NCI-H446 (cell line): ENCODE measurements around the gene TCF3.

ENCODE experiments used
- DNase-seq, 2 experiments: peaks; one replicate each; lab custom pipeline; 2025; lab: John Stamatoyannopoulos, UW

Gene TCF3

GRCh38 chr19:1630012-1630411, 22.4 kb downstream of the TCF3 start:
- DNase-seq: no peak

DNA sequence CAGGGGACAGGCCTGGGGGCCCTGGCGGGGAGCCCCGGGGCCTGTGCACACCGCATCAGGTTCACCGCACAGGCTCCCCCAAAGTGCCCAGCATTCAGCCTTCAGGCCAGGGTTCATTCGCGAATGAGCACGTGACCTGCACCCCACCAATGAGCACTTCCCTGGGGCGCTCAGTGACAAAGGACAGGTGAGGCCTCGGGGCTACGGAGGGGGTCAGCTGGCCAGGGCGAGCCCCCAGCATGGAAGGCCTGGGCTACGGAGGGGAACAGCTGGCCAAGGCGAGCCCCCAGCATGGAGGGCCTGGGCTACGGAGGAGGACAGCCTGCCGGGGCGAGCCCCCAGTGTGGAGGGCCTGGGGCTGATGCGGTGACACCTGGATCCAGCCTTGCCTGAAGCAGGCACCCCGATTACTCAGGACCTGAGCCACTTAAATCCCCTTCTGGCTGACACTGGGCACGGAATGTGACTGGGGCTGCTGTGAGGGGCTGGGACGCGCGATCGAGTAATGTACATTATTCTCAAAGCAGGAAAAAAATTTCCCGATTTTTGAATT, 23.1 kb downstream of the TCF3 start:
- no peak for DNase-seq

GRCh38 chr19:1627194-1627593, 25.2 kb downstream of the TCF3 start:
- no peak for DNase-seq

- no peak for DNase-seq
These were observed 25.9 kb downstream of the TCF3 start for GRCh38 chr19:1626417-1627010.

DNA sequence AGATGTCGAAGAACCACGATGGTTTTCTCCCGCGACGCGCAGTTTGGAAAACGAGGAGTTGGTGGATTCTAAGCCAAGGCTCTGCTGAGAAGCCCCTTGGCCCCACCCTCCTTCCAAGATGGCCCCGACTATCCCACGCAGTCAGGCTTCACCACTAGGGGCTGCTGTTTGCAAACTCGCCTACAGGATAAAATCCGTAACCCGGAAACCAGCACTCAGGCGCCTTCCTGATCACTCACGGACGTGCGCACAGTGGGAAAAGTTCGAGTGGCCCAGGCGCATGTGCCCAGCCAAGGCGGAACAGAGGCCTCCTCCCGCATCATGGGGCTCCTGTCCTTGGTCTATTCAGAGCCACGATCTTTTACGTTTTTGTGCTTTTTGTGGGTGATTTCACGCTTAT, 28.0 kb downstream of the TCF3 start:
- peak in 1 of 2 experiments; percentile 27 for DNase-seq

DNA sequence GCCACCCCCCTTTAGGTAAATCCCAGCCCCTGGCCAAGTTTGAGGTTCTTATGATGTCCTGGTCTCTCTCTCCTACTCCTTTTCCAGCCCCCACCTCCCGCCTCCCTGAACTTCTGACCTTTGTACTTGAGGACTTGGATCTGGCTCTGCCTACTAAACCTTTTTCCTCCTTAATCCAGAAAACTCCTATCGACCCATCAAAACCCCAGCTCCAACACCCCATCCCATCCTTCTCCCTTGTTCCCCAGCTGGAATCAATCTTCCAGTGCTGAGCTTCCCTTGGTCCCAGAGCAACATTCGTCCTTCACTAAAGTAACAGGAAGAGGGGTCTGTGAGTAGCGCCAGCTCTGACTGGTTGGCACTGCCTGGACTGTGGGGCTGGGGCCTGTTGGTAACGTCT, 29.9 kb downstream of the TCF3 start:
- DNase-seq: no peak

DNA sequence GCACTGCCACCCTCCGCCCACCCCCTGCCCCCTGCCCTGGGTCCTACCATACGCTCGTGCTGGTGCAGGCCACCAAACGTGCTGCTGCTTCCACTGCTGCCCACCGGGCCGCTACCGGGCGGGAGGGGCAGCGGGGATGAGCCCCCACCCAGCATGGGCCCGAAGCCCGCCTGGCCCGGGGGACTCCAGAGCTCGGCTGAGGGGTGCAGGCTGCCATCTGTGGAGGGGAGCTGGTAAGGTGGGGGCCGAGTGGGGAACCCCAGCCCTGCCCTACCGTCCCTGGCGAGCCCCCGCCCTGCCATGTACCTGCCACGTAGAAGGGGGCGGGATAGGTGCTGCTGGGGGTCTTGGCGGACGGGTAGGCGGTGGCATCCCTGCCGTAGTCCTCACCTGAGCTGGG, 30.4 kb downstream of the TCF3 start:
- DNase-seq: no peak

DNA sequence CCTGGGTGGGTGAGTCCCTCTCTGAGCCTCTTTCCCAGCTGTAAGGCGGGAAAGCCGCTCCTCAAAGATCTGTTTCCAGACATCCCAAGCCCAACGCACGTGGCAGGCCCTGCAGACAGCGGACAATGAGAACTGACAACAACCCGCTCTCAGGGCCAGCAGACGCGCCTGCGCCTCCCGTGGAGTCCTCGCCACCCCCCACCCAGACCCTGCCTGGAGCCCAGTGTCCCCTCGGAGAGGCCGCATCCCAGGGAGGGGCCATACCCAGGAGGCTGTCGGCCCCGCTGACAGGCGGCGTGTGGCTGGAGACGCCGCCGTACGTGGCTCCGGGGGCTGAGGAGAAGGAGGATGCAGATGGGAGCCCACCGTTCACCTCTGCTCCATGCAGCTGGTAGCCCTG, 30.8 kb downstream of the TCF3 start:
- DNase-seq: no peak

DNA sequence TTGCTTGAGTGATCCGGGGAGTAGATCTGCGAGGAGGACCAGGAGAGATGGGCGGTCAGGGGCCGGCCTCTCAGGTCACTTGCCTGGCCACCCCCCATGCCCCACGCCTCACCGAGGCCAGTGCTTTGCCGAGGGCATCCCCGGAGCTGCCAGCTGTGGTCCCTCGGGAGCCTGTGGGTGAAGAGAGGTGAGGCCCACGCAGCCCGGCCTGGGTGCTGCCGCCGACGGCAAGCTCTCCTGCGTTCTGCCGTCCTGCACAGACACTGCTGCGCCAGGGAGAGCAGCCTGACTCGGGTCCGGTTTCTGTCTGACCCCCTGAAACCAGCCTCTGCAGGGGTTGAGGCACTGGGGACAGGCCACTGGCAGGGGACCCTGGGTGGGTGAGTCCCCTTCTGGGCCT, 31.4 kb downstream of the TCF3 start:
- DNase-seq: no peak

DNA sequence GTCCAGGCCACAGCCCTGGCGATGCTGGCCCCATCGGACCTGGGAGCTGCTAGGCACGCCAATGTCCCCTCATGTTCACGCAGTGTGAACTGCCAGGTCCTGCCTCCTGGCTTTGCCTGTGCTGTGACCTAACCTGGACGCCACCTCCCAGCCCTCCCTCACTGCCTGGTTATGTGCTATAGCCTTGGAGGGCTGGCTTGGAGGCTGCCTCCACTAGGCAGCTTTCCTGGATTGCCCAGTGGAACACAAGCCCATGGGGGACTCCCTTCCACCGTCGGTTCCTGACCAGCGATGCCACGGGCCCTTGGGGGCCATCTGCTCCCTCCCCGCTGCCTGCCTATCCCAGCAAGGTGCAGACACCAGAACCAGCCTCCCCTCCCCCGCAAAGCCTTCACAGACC, 31.9 kb downstream of the TCF3 start:
- DNase-seq: no peak

DNA sequence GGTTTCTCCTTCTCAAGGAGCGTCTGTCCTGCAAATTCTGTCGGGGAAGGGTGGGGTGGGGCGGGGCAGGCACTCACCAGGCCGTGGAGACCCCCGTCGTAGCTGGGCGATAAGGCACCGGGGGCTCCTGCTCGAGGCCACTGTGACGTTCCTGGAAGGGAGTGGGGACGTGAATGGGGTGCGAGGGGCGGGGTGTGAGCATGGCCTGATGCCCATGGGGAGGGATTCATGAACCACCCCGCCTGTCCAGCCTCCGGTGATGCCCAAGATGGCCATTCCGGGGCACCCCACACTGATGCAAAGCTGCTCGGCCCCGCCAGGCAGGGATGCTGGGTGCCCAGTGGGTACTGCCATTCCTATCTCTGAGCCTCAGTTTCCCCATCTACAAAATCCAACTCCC, 32.7 kb downstream of the TCF3 start:
- DNase-seq: no peak

GRCh38 chr19:1619094-1619439, 33.3 kb downstream of the TCF3 start:
- no peak for DNase-seq

GRCh38 chr19:1618157-1619093, 34.0 kb downstream of the TCF3 start:
- peak in 1 of 2 experiments; percentile 35 for DNase-seq

GRCh38 chr19:1616875-1617274, 35.5 kb downstream of the TCF3 start:
- DNase-seq: no peak

- DNase-seq: no peak
These were observed 36.0 kb downstream of the TCF3 start for GRCh38 chr19:1616396-1616795.

DNA sequence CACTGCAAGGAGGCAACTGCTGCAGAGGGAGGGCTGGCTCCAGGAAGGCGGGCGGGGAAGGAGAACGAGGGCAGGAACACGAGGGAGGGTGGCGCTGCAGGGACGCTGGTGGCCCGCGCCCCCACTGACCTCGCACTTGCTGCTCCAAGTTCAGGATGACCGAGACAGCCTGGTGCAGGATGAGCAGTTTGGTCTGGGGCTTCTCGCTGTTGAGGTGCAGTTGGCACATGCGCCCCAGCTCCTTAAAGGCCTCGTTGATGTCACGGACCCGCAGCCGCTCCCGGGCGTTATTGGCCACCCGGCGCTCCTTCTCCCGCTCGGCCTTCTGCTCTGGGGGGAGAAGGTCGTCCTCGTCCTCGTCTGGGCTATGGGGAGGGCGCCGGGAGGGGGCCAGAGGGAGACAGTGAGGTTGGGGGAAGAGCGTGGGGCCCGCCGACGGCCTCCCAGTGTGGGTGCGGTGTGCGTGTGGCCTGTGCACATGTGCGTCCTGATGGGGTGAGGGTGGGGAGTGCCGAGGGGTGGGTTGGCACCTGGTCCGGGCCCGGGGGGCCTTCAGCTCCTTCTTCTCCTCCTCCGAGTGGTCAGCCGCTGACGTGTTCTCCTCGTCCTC, 37.2 kb downstream of the TCF3 start:
- no peak for DNase-seq

DNA sequence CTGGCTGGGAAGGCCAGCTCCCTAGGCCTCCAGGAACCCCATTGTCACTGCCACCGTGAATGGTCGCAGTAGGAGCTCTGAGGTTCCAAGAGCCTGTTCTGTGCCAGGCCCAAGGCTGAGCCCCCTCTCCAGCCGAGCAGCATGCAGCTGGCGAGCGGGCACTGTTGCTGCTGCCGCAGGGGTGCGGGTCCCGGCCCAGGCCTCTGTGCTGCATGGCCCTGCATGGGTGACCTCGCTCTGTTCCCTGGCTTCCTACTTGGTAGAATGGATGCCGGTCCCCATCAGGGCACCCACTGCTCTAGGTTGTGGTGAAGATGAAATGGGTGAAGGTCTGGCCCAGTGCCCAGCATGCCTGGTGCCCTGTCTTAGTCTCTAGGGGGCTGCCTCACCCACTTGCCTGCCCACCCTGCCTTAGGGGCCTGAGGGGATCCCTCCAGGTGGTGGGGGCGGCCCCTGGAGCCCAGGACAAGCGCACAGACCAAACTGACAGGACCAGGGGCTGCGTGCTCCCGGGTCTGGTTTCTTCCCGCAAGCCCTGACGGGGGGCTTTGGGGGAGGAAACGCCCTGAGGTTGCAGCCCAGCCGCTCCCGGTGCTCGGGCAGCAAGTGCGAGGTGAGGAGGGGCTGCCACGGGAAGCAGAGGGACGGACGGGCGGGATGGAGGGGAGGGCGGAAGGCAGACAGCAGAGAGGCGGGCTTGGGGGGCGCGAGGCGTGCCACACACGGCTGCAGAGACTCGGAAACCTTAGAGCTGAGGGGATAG, 38.4 kb downstream of the TCF3 start:
- DNase-seq: no peak

GRCh38 chr19:1613146-1613545, 39.3 kb downstream of the TCF3 start:
- no peak for DNase-seq

DNA sequence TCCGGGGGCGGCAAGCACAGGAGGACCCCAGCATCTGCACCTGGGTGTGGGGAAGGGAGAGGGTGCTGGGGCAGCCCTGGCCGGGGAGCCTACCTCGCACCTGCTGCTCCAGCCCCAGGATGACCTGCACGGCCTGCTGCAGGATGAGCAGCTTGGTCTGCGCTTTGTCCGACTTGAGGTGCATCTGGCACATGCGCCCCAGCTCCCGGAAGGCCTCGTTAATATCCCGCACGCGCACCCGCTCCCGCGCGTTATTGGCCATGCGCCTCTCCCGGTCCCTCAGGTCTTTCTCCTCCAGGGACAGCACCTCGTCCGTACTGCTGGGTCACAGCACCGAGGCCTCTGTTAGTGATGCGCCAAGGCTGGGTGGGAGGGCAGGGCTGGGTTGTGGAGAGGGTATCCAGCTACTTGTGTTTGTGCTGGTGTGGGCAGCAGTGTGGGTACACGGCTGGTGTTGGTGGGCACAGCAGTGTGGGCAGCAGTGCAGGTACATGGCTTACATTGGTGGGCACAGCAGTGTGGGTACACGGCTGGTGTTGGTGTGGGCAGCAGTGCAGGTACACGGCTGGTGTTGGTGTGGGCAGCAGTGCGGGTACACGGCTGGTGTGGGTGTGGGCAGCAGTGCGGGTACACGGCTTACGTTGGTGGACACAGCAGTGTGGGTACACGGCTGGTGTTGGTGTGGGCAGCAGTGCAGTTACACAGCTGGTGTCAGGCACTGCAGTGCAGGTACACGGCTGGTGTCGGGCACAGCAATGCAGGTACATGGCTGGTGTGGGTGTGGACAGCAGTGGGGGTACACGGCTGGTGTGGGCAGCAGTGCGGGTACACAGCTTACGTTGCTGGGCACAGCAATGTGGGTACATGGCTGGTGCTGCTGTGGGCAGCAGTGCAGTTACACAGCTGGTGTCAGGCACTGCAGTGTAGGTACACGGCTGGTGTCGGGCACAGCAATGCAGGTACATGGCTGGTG, 40.0 kb downstream of the TCF3 start:
- no peak for DNase-seq

DNA sequence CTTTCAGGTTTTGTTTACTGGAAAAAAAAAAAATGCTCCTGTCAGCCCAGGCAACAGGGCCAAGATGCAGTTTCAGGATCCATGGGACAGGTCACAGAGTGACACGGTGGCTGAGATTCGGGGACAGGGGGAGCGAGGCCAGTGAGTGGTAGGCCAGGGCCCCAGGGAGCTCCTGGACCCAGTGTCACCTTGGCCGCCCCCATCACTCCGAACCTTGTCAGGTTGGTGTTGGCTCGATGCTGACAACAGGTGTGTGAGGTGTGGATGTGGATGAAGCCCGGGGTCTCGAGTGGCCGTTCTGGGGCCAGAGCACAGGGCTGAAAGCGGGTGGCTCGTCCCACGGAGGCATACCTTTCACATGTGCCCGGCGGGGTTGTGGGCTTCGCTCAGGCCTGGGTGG, 41.1 kb downstream of the TCF3 start:
- no peak for DNase-seq

DNA sequence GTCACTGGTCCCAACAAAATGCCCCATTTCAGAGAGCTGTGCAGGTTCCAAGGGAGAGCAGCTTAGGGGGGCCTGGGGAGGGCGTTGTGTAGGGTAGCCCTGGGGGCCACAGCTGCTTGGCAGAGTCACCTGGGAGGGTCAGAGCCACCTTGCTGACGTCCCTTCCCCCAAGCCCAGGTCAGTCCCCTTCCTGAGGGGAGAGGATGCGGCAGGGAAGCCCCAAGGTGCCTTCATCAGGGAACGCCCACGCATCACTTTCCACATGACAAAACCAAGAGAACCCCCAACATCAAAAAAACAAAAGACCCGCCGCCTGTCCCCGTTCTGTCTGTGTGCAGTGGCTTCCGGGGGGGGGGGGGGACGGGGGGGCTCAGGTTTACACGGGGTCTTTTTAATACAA, 41.8 kb downstream of the TCF3 start:
- no peak for DNase-seq
